GM10266 (cell line): ENCODE measurements around the gene PCDHGA1.

ENCODE experiments used
- DNase-seq: peaks from one replicate; pipeline ENCODE4 v3.0.0; 2012; ENCODE audit errors: extremely low spot score
- CTCF ChIP-seq: IDR thresholded peaks from 2 replicates; pipeline ENCODE4 v1.5.1; 2012; ENCODE audit warnings: mild to moderate bottlenecking, low read depth; ENCODE audit not compliant: control insufficient read depth, insufficient read depth; ENCODE audit errors: missing control alignments

Gene PCDHGA1

DNA sequence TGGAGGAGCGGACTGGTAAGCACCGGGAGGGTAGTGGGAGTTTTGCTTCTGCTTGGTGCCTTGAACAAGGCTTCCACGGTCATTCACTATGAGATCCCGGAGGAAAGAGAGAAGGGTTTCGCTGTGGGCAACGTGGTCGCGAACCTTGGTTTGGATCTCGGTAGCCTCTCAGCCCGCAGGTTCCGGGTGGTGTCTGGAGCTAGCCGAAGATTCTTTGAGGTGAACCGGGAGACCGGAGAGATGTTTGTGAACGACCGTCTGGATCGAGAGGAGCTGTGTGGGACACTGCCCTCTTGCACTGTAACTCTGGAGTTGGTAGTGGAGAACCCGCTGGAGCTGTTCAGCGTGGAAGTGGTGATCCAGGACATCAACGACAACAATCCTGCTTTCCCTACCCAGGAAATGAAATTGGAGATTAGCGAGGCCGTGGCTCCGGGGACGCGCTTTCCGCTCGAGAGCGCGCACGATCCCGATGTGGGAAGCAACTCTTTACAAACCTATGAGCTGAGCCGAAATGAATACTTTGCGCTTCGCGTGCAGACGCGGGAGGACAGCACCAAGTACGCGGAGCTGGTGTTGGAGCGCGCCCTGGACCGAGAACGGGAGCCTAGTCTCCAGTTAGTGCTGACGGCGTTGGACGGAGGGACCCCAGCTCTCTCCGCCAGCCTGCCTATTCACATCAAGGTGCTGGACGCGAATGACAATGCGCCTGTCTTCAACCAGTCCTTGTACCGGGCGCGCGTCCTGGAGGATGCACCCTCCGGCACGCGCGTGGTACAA lies 146.0 kb downstream of the PCDHGA1 start:
- no peak for TF ChIP-seq CTCF
- DNase-seq, result peak; percentile 19

DNA sequence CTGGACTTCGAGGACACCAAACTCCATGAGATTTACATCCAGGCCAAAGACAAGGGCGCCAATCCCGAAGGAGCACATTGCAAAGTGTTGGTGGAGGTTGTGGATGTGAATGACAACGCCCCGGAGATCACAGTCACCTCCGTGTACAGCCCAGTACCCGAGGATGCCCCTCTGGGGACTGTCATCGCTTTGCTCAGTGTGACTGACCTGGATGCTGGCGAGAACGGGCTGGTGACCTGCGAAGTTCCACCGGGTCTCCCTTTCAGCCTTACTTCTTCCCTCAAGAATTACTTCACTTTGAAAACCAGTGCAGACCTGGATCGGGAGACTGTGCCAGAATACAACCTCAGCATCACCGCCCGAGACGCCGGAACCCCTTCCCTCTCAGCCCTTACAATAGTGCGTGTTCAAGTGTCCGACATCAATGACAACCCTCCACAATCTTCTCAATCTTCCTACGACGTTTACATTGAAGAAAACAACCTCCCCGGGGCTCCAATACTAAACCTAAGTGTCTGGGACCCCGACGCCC lies 146.8 kb downstream of the PCDHGA1 start:
- TF ChIP-seq CTCF, result no peak
- no peak for DNase-seq

DNA sequence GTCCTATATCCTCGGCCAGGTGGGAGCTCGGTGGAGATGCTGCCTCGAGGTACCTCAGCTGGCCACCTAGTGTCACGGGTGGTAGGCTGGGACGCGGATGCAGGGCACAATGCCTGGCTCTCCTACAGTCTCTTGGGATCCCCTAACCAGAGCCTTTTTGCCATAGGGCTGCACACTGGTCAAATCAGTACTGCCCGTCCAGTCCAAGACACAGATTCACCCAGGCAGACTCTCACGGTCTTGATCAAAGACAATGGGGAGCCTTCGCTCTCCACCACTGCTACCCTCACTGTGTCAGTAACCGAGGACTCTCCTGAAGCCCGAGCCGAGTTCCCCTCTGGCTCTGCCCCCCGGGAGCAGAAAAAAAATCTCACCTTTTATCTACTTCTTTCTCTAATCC lies 147.5 kb downstream of the PCDHGA1 start:
- no peak for TF ChIP-seq CTCF

GRCh38 chr5:141478321-141478945 lies 148.1 kb downstream of the PCDHGA1 start:
- peak; percentile 16 for TF ChIP-seq CTCF
- DNase-seq, result no peak

More for the DNA sequence above, 147.5 kb downstream of the PCDHGA1 start:
- DNase-seq, result no peak

- TF ChIP-seq CTCF, result no peak
- no peak for DNase-seq
Measured at GRCh38 chr5:141479776-141480175, 149.5 kb downstream of the PCDHGA1 start.

DNA sequence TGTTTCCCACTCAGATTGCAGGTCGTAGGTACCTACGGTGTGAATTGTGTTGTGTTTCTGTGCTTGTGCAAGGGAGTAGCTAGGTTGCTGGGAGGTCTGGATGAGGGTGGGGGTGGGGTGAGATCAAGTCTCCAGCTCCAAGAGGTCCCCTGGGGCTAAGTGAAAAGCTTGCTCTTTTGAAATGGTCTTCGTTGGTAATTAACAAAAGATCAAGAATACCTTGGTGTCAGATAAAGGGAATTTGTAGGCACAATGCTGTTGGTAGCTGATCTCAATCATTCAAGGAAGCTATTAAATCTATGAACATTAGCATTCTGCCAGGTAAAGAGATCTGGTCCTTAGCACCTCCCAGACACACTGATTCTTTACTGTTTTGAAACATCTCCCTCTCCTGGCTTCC lies 153.6 kb downstream of the PCDHGA1 start:
- DNase-seq, result peak; percentile 6
- TF ChIP-seq CTCF, result no peak

- TF ChIP-seq CTCF, result no peak
- DNase-seq, result peak; percentile 13
Measured at GRCh38 chr5:141484310-141484640, 154.0 kb downstream of the PCDHGA1 start.
